GM12878 (cell line): ENCODE data around the gene GBP4. TPM values are rescaled to one million over a fixed set of nuclear protein-coding genes. Genes with fewer than 3 reads are reported as not detected.

ENCODE experiments used
- ATAC-seq: fragments of 200-7000 bp; cut with Tn5 transposase; 3 replicates; pipeline ENCODE4 v1.9.1; 2020; ENCODE audit warnings: mild to moderate bottlenecking, moderate library complexity
- BruUV-seq: library from RNA; stranded (reverse); fragments of 400-500 nt; replicated peaks from 2 replicates; lab custom pipeline; 2021; lab: Mats Ljungman, UMichigan
- CTCF ChIA-PET: fragments of 300-600 bp; sonication (Branson Sonifier 250); formaldehyde crosslinking; extraction: SDS; loops from one replicate; lab custom pipeline; 2021; ENCODE audit warnings: inconsistent platforms; lab: Yijun Ruan, JAX
- POLR2A ChIA-PET: fragments of 350-600 bp; formaldehyde crosslinking; extraction: SDS; loops from one replicate; lab custom pipeline; 2021; ENCODE audit warnings: inconsistent platforms; lab: Charles Lee
- RAD21 ChIA-PET: fragments of 300-600 bp; sonication (Branson Sonifier 250); formaldehyde crosslinking; loops from one replicate; lab custom pipeline; 2023; ENCODE audit warnings: antibody characterized with exemption; ENCODE audit not compliant: unreplicated experiment; lab: Charles Lee
- SMC1A ChIA-PET: fragments of 300-600 bp; sonication (Branson Sonifier 250); formaldehyde crosslinking; loops from one replicate; lab custom pipeline; 2023; ENCODE audit not compliant: unreplicated experiment, uncharacterized antibody; lab: Charles Lee
- DNase-seq: peaks from one replicate; pipeline ENCODE4 v3.0.0-alpha.2; 2011; ENCODE audit warnings: low read depth, low spot score
- FAIRE-seq: peaks from 3 replicates; lab custom pipeline; 2011; peaks lifted over from hg19 to GRCh38; lab: Jason Lieb, UNC
- H2AFZ ChIP-seq: 2 replicates; pipeline ENCODE4 v1.6.0; 2011; ENCODE audit warnings: low read depth, low read length, control low read depth; ENCODE audit not compliant: control insufficient read depth
- H3K27ac ChIP-seq: 2 replicates; pipeline ENCODE4 v1.5.1; 2011; ENCODE audit warnings: control low read depth; ENCODE audit not compliant: control insufficient read depth, insufficient read depth
- H3K27me3 ChIP-seq, 2 experiments: replicated peaks in 1 of 2; 2 replicates each; pipeline versions ENCODE4 v1.6.0 to v1.6.1; 2011; ENCODE audit warnings: low read length in 1 of 2; ENCODE audit not compliant: control insufficient read depth in 2 of 2, insufficient read depth in 2 of 2
- H3K36me3 ChIP-seq, 2 experiments: 2 replicates each; pipeline ENCODE4 v1.5.1; 2011; ENCODE audit warnings: low read length in 1 of 2; ENCODE audit not compliant: control insufficient read depth in 2 of 2, insufficient read depth in 2 of 2
- H3K4me1 ChIP-seq: 2 replicates; pipeline ENCODE4 v1.6.1; 2011; ENCODE audit warnings: mild to moderate bottlenecking, low read length, moderate library complexity, mixed read lengths; ENCODE audit not compliant: control insufficient read depth, insufficient read depth
- H3K4me2 ChIP-seq: 2 replicates; pipeline ENCODE4 v1.6.0; 2011; ENCODE audit warnings: control low read depth; ENCODE audit not compliant: control insufficient read depth, insufficient read depth
- H3K4me3 ChIP-seq: fragments of 200-600 bp; sonication (generic); 2 replicates; pipeline ENCODE4 v1.5.1; 2016
- H3K79me2 ChIP-seq: 2 replicates; pipeline ENCODE4 v1.6.0; 2011; ENCODE audit warnings: low read length; ENCODE audit not compliant: control insufficient read depth, insufficient read depth
- H3K9ac ChIP-seq: 2 replicates; pipeline ENCODE4 v1.8.0; 2011; ENCODE audit warnings: low read length, control low read depth, mixed read lengths; ENCODE audit not compliant: control insufficient read depth, insufficient read depth
- H3K9me3 ChIP-seq: replicated peaks from 3 replicates; pipeline ENCODE4 v1.5.1; 2011; ENCODE audit warnings: mild to moderate bottlenecking, low read length; ENCODE audit not compliant: control insufficient read depth, insufficient read depth
- H4K20me1 ChIP-seq: 2 replicates; pipeline ENCODE4 v1.6.0; 2011; ENCODE audit not compliant: control insufficient read depth, insufficient read depth
- BHLHE40 ChIP-seq, 2 experiments: fragments of 450-650 bp in 1 of 2; IDR thresholded peaks; 2 replicates each; pipeline ENCODE4 v1.6.1; 2011 to 2017; ENCODE audit warnings: low read depth in 2 of 2, borderline replicate concordance in 1 of 2, improper control_type of control experiment in 1 of 2, low read length in 1 of 2, mild to moderate bottlenecking in 1 of 2
- CEBPB ChIP-seq, 2 experiments: fragments of 150-350 bp in 1 of 2; IDR thresholded peaks; 2 replicates each; pipeline ENCODE4 v1.6.1; 2012 to 2014; ENCODE audit warnings: low read depth in 2 of 2, low read length in 2 of 2, borderline replicate concordance in 1 of 2, inconsistent platforms in 1 of 2
- CHD1 ChIP-seq: IDR thresholded peaks from 2 replicates; pipeline ENCODE4 v1.6.1; 2012; ENCODE audit warnings: low read depth, low read length, improper control_type of control experiment
- HDGF ChIP-seq: fragments of 450-650 bp; IDR thresholded peaks from 2 replicates; pipeline ENCODE4 v1.6.1; 2016; ENCODE audit warnings: antibody characterized with exemption
- IRF3 ChIP-seq: fragments of 450-650 bp; IDR thresholded peaks from 2 replicates; pipeline ENCODE4 v1.6.1; 2014; ENCODE audit warnings: mild to moderate bottlenecking
- PAX8 ChIP-seq: fragments of 450-650 bp; IDR thresholded peaks from 2 replicates; pipeline ENCODE4 v1.6.1; 2017; ENCODE audit warnings: mild to moderate bottlenecking, moderate library complexity
- SMC3 ChIP-seq: IDR thresholded peaks from 2 replicates; pipeline ENCODE4 v1.6.1; 2011; ENCODE audit warnings: low read length, improper control_type of control experiment, borderline replicate concordance
- ZNF207 ChIP-seq: fragments of 450-650 bp; IDR thresholded peaks from 2 replicates; pipeline ENCODE4 v1.6.1; 2014; ENCODE audit warnings: antibody characterized with exemption, mild to moderate bottlenecking, borderline replicate concordance
- ZNF24 ChIP-seq: fragments of 450-650 bp; IDR thresholded peaks from 2 replicates; pipeline ENCODE4 v1.6.1; 2017; ENCODE audit warnings: antibody characterized with exemption, mild to moderate bottlenecking
- ZNF687 ChIP-seq: fragments of 450-650 bp; IDR thresholded peaks from 2 replicates; pipeline ENCODE4 v1.6.1; 2017; ENCODE audit warnings: mild to moderate bottlenecking, moderate library complexity
- ZSCAN29 ChIP-seq: fragments of 450-650 bp; IDR thresholded peaks from 2 replicates; pipeline ENCODE4 v1.6.1; 2017; ENCODE audit warnings: mild to moderate bottlenecking, moderate library complexity
- ZZZ3 ChIP-seq: IDR thresholded peaks from 2 replicates; pipeline ENCODE4 v1.6.1; 2011; ENCODE audit warnings: low read depth; ENCODE audit not compliant: control insufficient read depth, insufficient read length
- WGBS: methylation state at CpG from one replicate; pipeline ENCODE4 v1.1.6; 2016; ENCODE audit warnings: low lambda C conversion rate; ENCODE audit not compliant: insufficient replicate concordance, insufficient coverage; ENCODE audit errors: missing lambda C conversion rate; 5-methylcytosine and 5-hydroxymethylcytosine counted together
- in situ Hi-C: fragments of 300-500 bp; cut with MboI; formaldehyde crosslinking; loops from 9 replicates; pipeline ENCODE4 v1.14.3; 2018; ENCODE audit warnings: mixed read lengths
- intact Hi-C: fragments of 100-400 bp; cut with micrococcal nuclease; formaldehyde crosslinking; loops from one replicate; pipeline ENCODE4 v1.14.2; 2022; ENCODE audit not compliant: unreplicated experiment
- polyA plus RNA-seq, 11 experiments: library from polyadenylated mRNA; depleted of rRNA in 4 of 11; unstranded in 6 of 11; stranded (reverse) in 5 of 11; fragments of >200 nt; fragmentation: Nextera tagmentation in 4 of 11; fragmentation: Illumina TruSeq in 1 of 11; extraction: Ambion mirVana in 4 of 11; extraction: Trizol in 1 of 11; gene quantifications; 1 replicate in 1 of 11; 2 replicates in 10 of 11; pipeline versions ENCODE4 v1.2.1 to v1.2.3, GENCODE V29; 2011 to 2016; ENCODE audit warnings: inconsistent platforms in 2 of 11, missing spikeins in 2 of 11, low read depth in 1 of 11
- total RNA-seq, 4 experiments: library from RNA; depleted of rRNA in 3 of 4; stranded (reverse); fragments of >200 nt in 3 of 4; fragmentation: Illumina TruSeq in 1 of 4; extraction: Trizol in 1 of 4; gene quantifications; 2 replicates each; pipeline versions ENCODE4 v1.2.1 to v1.2.3, GENCODE V29; 2013 to 2021

Gene GBP4
- total and polyA plus RNA-seq, 10 of the 15 experiments (the other 5 are each of a cell fraction or from before 2014, with no cell fraction given) = 2.4 to 41.9 (median 3.5) TPM

GRCh38 chr1:89243046-89243445 is 44.3 kb upstream of the GBP4 start:
- FAIRE-seq (no peak), DNase-seq (no peak), ATAC-seq (no peak)
- no TSS peak for BruUV-seq
- no peak overlapping the region for H3K4me2 ChIP-seq
- no peak overlapping the region for H3K9ac ChIP-seq
- no peaks in the 10 kb centered on the region for H3K27me3 ChIP-seq
- ChIA-PET RAD21 (no interaction called here), CTCF (no interaction called here), SMC1A (interaction anchor here (0.7 to 1.1 kb wide), 2 partner anchors 35 to 162 kb away, joined by 3 read pairs; no protein-coding TSS in a partner anchor), POLR2A (no interaction called here)
- H3K27ac ChIP-seq = no peak overlapping the region
- no peaks in the 10 kb centered on the region for H3K9me3 ChIP-seq
- H2AFZ ChIP-seq = no peak overlapping the region
- H3K36me3 ChIP-seq = no peaks in the 10 kb centered on the region
- intact Hi-C loops (no loop called here), in situ Hi-C loops (no loop called here)
- H3K4me1 ChIP-seq = no peaks in the 10 kb centered on the region
- 72% methylated on average over 3 of the region's 3 CpGs for WGBS
- no peaks in the 10 kb centered on the region for H4K20me1 ChIP-seq
- TF ChIP-seq CHD1 = no peak
- H3K79me2 ChIP-seq = no peaks in the 10 kb centered on the region
- H3K4me3 ChIP-seq = no peak overlapping the region

- ChIA-PET RAD21 (no interaction called here), SMC1A (no interaction called here), CTCF (interaction anchor here (0.9 to 1.1 kb wide), 2 partner anchors 9 to 13 kb away, joined by 3 read pairs; no protein-coding TSS in a partner anchor), POLR2A (no interaction called here)
- no peaks in the 10 kb centered on the region; the same call in 2 of the 3 replicates for H3K9me3 ChIP-seq
- no peak for ATAC-seq
- no peaks in the 10 kb centered on the region for H3K79me2 ChIP-seq
- no peaks in the 10 kb centered on the region for H3K27me3 ChIP-seq
- H4K20me1 ChIP-seq = no peaks in the 10 kb centered on the region
- H3K36me3 ChIP-seq = no peaks in the 10 kb centered on the region
- no peak for DNase-seq
- intact Hi-C loops = no loop called here
- FAIRE-seq = no peak
- in situ Hi-C loops = no loop called here
- TF ChIP-seq ZNF687 = no peak
- TF ChIP-seq ZSCAN29 = no peak
- TF ChIP-seq ZZZ3 = no peak
- TF ChIP-seq PAX8 = no peak
- no peak for TF ChIP-seq ZNF207
- TF ChIP-seq IRF3 = no peak
- no peak for TF ChIP-seq HDGF
- TF ChIP-seq ZNF24 = no peak
- no peak for TF ChIP-seq SMC3
- no peak for TF ChIP-seq BHLHE40 (IDR thresholded peaks at IDR 0.05; ENCODE audit: borderline replicate concordance in 1 of 2, low read depth in 2 of 2, low read length in 1 of 2)
- no peak for TF ChIP-seq CEBPB (IDR thresholded peaks at IDR 0.05; ENCODE audit: borderline replicate concordance in 1 of 2, low read depth in 2 of 2, low read length in 2 of 2)
- H2AFZ ChIP-seq = no peak overlapping the region
- H3K4me3 ChIP-seq = no peak overlapping the region
- H3K27ac ChIP-seq = no peak overlapping the region
- 18% methylated on average over 1 of the region's 1 CpG for WGBS
- no peak overlapping the region for H3K9ac ChIP-seq
- BruUV-seq = no TSS peak
- H3K4me1 ChIP-seq = no peaks in the 10 kb centered on the region
- no peak overlapping the region for H3K4me2 ChIP-seq
Observed at GRCh38 chr1:89221341-89221740, 22.6 kb upstream of the GBP4 start.
